ENCODE results near the gene LRP1B.
"Not testable (repeated sequence)": the region's sequence is repeated elsewhere in the genome, so short reads cannot be mapped to it uniquely, and the experiment has no call there.

Gene LRP1B

DNA sequence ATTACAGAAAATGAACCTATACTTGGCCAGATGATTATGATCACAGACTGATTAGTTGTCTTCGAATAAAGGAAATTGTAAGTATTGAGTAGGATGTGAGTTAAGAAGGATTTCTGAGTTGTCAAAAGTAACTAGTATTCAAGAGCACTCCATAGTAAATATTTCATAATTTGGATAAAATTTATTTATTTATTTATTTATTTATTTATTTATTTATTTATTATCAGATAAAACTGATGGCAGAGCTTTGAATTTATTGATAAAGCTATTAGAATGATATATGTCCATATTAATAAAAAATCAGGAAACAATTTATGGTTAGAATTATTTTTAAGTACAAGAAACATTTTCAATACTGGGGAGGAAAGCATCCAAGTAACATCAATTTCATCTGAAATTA lies 1634.1 kb downstream of the LRP1B start:
- DNase-seq, result no peak

DNA sequence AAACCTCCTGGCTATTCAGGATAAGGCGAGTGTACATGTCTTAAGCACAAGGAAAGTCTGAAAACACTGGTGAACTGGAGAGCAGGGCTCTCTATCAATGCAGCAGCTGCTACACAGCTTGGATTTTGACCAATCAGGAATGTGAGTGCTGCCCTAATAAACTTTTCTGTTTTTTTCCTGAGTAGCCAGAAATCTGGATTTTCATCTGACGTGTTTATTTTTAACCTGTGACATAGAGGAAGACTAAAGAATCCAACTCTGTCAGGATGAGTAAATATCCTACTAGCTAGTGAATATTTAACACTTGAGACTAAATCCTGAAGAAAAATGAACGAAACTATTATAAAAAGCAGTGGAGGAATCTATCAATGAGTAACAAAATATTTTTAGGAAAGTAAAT lies 1638.9 kb downstream of the LRP1B start:
- DNase-seq, result no peak

DNA sequence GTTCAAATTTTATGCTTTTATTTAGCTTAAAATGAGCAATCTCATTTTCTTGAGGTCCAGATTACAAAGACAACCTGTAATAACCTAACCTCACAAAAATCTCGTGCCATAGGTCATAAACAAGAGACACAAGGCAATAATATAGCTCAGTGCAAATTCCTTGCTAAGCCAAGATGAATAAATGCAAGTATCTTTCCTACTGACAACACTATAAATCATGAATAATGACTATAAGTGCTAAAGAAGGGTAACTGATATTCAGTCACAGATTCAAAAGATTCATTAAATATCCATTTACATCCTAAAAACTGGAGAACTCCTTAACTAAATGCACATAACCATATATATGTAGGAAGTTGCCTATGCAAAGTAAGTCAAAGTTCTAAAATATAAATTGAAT lies 1641.6 kb downstream of the LRP1B start:
- DNase-seq, result no peak

DNA sequence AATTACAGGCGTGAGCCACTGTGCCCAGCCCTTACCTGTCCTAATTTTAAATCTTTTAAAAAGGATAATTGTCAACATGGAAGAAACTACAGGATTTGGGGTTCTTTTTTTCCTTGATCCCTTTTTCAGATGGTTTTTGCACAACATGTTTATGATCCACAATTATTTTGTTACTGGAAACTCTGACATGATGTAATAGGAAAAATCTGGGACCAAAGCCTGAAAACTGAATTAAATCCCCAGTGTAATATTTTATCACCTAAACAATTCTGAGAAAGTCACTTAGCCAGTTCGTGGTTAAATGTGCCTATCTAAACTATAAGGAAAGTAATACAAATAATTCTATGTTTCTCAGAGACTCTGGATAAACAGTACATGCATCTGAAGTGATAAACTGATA lies 1649.7 kb downstream of the LRP1B start:
- no peak for DNase-seq

DNA sequence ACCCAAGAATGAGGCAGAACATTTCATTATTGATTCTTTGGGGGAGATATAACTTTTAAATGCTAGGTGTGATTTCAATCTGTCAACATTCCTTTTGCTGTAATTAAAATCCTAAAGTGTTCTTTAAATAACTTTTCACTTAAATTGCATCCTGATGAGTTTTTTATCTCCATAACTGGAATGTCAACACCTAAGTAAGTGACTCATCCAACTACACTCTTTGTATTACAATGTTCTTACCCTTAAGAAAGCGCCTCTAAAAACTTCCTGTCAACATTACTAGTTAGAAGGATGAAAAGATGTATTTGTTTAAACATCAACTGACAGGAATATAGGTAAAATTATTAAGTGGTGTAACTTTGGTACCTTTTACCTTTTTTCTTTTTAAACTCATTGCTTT lies 1657.0 kb downstream of the LRP1B start:
- DNase-seq, result no peak

DNA sequence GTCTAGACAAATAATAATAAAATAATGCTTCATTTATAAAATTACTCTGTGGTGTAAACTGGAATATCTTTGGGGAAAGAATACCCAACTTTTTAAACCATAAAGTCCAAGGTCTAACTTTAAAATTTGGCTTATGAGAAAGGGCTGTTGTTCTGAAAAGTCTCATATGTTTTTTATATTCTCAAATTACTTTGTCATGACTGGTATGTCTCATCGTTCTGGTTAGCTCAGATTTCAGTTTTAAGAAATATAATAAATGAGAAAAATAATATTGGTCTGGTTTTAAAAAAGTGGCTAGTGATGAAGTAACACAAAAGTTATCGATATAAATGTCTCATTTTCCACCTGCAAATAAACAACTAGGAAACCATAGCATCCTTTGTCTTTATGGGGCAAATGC lies 1658.1 kb downstream of the LRP1B start:
- DNase-seq, result no peak

DNA sequence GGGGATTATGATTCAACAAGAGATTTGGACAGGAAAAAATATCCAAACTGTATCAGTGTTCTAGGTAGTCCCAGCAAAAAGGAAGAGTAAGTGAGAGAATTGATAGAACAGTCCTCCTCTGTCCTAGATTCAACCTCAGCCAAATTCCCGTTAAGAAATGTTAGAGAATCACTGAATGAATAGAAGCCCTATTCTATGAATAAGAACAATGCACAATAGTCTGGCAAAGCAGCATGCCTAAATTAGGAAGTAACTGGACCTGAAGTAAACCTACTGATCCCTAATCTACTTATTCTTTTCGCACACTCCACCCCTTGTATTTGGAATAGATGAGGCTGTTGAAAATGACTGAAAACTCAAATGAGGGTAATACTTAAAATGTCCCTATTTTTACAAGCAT lies 1665.5 kb downstream of the LRP1B start:
- peak in 1 of 58 donors; percentile 58 for DNase-seq

DNA sequence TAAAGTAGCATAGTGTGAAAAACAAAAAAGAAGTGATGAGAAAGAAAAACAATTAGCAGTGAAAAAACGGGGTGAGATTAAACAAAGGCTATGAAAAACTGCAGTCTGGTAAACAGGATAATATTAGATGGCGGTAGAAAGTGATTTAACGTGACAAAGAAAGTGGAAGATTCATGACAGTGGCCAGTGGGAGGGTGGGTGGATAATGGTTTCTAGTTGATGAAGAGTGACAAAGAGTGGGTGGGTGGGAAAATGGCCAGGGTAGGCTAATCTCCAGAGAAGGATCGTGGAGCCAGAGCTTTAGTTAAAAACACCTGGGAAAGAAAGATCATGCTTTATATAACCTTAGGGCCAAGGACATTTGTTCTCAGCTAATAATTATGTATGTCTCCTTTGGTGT lies 1667.8 kb downstream of the LRP1B start:
- no peak for DNase-seq

DNA sequence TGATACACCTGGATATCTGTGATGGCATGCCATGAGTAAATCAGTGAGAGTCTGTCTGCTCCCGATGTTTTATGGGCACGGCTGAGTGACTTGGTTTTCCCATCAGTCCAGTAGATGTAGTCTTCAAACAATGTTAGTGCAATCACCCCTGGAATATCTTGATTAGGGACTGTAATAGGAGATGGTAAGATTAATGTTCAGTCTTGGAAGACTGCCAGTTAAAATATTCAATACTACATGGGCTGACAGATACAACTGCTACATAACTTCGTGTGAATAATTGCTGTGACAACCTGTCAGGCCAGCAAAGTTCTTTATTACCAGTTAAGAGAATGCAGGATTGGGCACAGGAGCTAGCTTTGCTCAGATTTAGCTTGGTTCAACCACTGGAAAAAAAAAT lies 1673.3 kb downstream of the LRP1B start:
- DNase-seq, result no peak

DNA sequence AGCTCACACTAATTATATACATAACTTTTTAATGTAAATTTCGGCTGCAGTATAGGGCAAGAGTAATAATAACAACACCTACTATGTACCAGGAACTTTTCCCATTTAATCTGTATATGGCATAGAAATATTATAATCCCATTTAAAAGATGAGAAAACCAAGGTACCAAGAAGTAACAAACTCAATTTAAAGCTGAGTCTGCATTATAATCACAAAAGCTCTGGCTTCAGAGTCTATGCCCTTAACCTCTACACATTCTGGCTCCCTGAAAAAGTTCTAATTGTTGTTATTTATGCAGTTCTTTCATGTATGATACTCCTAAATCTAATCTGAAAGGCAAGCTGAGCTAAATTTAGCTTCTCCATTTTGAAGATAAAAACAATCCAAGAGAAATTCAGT lies 1675.5 kb downstream of the LRP1B start:
- DNase-seq, result no peak

DNA sequence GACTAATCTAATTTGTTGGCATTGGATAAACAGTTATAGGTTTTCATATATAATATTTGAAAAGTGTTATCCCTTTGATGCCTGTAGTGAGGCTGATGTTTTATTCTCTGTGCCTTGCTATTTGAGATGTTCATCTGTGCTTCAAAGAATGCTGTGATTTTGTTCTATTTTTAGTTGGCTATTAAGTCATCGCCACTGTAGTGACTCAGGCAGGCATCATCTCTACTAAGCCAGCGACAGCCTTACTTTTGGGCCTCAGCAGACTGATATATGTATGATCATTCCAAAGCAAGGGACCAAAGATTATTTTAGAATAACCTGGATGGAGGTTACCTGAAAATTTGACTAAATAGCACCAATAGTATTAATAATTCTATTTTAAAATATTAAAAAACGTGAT lies 1676.1 kb downstream of the LRP1B start:
- peak in 6 of 58 donors; percentile 3 to 64 (median 15) for DNase-seq

DNA sequence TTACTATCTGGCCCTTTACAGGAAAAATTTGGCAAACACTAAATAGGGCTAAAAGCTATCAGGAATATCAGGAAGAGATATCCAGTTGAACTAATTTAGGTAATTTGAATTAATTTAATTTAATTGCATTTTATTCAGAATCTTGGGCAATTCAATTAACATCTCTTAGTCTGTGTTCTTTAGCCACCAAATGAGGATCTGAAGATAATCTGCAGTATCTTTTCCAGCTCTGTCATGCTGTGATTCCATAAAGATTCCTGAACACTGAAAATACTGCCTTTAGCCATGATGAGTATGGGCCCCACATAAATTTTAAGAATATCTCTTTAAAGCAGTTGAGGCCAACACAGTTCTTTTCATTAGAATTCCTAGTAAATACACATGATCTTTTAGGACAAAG lies 1679.5 kb downstream of the LRP1B start:
- DNase-seq, result no peak

DNA sequence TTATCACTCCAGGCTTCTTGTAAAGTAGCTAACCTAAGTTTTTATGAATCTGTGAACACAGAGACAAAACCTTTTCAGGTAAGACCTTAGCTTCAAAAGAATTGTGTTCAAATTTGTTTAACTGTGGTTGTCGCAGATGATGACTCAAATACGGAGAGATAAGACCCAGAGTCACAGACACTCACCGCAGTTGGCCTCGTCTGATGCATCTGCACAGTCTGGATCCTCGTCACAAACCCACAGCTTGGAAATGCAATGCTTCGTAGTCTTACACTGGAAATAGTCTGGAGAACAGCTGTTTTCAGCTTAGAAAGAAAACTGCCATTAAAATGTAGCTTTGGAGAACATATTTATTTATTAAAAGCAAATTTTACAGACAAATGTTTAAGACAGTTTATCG lies 1688.5 kb downstream of the LRP1B start:
- DNase-seq, result no peak

DNA sequence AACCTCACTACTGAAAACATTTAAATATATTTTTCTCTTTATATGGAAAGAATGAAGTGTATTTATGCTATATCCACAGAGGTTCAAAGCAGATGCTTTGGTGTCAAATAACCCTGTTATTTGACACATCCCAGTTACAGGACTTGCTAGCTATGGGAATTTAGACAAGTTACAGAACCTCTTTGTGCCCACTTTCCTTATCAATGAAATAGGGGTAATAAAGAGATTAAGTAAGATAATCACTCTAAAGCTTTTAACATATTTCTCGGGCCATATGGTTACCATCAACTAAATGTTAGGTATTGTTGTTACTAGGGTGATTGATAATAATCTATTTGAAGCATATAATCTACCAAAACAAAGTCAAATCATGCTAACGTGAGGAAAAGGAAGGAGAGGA lies 1690.0 kb downstream of the LRP1B start:
- DNase-seq, result no peak

DNA sequence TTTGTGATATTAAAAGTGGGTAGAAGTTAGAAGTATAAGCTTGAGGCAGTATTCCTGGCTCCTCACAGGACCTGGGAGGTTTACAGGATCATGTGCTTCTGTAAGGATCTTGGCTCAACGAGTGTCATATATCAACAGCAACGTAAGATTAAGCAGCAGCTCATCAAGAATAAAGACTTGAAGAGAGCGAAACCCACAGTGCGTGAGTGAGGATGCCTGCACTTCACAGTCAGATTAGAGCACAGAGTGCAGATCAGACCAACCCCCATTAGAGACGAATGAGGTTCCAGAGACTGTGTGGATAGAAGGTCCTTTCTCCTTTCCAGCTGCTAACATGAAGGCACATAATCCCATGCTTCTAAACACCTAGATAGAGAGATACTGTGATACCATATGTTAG lies 1693.9 kb downstream of the LRP1B start:
- DNase-seq, result no peak

DNA sequence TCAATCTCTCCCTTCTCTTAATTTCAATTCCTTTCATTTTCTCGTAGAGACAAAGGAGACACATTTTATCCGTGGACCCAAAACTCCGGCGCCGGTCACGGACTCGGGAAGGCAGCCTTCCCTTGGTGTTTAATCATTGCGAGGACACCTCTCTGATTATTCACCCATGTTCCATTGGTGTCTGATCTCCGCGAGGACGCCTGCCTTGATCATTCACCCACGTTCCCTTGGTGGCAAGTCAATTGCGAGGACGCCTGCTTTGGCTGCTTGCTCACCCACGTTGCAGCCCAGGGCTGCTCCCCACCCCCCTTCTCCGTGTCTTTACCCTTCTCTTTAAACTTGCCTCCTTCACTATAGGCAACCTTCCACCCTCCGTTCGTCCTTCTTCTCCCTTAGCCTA lies 1703.8 kb downstream of the LRP1B start:
- not testable (repeated sequence) for DNase-seq

DNA sequence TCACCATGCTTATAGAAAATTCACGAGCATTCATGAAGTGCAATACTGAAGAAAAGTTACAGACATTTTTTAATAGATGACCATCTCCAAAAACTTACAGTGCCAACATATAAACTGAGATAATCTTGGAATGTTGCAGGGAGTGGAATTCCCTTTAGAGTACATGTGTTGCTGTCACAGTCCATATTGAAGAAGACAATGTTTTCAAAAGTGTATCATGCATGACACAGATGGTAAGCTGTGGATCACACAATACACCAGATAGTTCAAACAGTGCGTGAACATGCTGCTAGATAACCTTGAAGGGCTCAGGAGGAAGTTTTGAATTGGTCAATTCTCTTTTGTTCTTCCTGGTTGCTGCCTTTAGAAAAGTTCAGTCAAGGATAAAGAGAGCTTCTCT lies 1706.3 kb downstream of the LRP1B start:
- DNase-seq, result no peak

DNA sequence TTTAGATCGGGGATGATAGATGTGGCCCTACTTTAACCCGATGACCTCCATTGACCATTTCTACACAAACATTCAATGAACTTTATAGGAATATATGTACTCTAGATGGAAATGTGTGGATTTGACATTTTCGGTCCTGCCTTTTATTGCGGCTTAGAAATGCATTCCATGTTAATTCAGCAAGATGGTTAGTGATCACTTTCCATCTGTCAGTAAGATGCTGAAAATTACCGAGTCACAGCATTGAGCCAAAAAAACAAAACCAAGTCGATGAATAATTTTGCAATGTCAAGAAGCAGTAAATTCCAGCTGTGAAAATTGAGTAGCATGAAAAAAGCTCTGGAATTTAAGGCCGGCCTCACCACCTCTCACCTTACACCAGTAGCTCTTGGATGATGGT lies 1708.1 kb downstream of the LRP1B start:
- DNase-seq, result peak in 1 of 58 donors; percentile 1

DNA sequence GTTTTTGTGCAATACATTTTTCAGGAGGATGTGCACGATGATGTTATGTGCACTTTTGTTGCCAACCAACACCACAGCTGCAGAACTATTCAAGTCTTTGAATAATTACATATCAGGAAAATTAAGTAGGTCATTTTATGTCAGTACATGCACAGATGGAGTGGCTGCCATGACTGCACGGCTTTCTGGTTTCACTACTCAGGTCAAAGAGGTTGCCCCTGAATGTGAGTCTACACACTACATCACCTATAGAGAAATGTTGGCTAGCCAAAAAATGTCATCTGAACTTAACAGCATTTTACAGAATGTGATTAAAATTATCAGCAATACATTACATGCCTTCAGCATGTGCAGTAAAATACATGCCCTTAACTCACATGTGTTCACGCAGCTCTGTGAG lies 1713.3 kb downstream of the LRP1B start:
- DNase-seq, result no peak

DNA sequence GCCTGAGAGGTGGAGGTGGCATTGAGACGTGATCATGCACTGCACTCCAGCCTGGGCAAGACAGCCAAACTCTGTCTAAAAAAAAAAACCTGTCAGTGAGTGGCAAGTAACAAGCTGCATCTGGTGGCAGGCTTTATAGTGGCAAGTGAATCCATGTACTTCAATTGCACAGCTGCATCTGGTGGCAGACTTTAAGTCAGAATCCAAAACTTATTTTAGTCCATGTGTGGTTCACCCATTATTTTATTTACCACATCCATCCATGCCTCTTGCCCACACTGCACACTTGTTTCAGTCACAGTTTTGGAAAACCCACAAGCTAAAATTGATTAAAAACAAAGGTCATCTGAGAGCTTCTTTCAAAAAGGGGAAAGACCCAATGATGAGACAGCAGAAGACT lies 1714.2 kb downstream of the LRP1B start:
- DNase-seq, result no peak

DNA sequence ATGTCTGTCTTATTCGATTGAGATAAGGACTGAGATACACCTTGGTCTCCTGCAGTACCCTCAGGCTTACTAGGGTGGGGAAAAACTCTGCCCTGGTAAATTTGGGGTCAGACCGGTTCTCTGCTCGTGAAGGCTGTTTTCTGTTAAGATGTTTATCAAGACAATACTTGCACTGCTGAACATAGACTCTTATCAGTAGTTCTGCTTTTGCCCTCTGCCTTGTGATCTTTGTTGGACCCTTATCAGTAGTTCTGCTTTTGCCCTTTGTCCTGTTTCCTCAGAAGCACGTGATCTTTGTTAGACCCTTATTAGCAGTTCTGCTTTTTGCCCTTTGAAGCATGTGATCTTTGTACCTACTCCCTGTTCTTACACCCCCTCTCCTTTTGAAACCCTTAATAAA lies 1715.8 kb downstream of the LRP1B start:
- not testable (repeated sequence) for DNase-seq

DNA sequence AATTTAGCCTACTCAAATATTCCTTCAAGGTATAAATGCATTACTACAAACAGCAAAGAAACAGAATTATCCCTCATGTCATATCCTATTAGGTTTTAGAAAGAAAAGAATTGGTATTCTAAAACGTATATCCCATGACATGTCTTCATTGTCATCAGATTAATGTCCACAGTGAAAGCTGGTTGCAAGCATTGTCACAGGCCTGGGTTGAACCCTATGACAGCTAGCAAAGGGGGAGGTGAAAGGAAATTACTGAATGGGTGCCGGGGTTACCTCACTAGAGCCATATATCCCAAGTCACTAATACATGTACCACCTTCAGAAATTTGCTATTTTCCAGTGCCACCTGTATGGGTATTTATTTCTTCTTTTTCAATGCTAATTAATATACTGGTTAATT lies 1720.1 kb downstream of the LRP1B start:
- DNase-seq, result no peak

DNA sequence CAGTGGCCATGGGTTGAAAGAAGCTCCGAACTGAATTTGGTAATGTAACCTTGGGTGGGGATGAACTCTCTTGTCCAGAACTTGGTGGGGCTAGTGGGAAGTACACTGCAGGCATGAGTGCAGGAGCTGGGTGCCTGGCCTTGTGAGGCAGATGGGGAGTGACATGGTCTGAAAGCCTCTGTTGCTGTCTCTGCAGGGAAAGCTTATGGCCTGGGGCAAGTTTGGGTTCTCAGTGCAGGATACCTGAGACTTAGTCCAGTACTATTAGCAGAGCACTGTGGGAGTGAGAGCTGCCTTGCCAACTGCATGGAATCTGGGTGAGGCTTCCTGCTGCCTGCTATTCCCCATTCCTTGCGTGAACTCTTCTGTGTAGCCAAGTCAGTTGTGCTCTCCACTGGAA lies 1729.8 kb downstream of the LRP1B start:
- DNase-seq, result no peak

DNA sequence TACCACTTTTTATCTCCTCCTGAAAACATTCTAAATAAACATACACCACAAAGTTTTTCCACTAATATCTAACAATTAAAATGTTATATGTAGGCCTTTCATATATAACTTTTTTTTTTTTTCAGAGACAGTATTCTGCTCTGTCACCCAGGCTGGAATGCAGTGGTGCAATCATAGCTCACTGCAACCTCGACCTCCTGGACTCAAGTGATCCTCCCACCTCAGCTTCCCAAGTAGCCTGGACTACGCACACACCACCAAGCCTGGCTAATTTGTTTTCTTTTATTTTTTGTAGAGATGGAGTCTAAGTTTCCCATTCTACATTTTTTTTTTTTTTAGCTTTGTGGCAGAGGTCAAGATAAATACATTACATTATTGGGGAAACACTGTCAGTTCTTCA lies 1738.0 kb downstream of the LRP1B start:
- no peak for DNase-seq

DNA sequence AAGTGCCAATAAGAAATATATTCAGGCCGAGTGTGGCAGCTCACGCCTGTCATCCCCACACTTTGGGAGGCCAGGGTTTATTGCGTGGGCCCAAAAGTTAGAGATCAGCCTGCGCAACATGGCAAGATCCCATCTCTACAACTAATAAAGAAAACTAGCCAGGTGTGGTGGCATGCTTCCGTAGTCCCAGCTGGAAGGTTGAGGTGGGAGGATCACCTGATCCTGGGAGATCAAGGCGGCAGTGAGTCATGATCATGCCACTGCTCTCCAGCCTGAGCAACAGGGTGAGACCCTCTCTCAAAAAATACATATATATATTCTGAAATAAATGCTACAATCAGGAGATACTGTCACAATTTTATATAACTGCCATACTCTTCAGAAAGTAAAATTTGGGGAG lies 1745.9 kb downstream of the LRP1B start:
- DNase-seq, result no peak

Measured in anterior cingulate cortex (tissue), 58 donors.